Measurements from ENCODE around the gene KIF14. TPM values are rescaled to one million over a fixed set of nuclear protein-coding genes. Genes with fewer than 3 reads are reported as not detected.
A peak's percentile ranks its signal among the peaks of the same experiment; 100 is the strongest.

KIF14 gene
- total RNA-seq, 1 donor from 2014 or later, result 3.8 TPM

GRCh38 chr1:200535605-200536004, 84.9 kb downstream of the KIF14 start:
- TF ChIP-seq CTCF (IDR thresholded peaks at IDR 0.05; ENCODE audit: unreplicated experiment), result no peak
- H3K4me1 Mint-ChIP-seq (ENCODE audit: unreplicated experiment), result no peaks in the 10 kb centered on the region
- H3K27ac Mint-ChIP-seq (ENCODE audit: unreplicated experiment), result no peak overlapping the region
- peaks cover 2% of the 10 kb centered on the region for H3K27me3 Mint-ChIP-seq (ENCODE audit: unreplicated experiment)
- H3K9me3 Mint-ChIP-seq (ENCODE audit: unreplicated experiment), result no peaks in the 10 kb centered on the region
- peak; percentile 13 for DNase-seq (ENCODE audit: low spot score)
- no peak overlapping the region for H3K4me3 Mint-ChIP-seq (ENCODE audit: unreplicated experiment)
- H3K36me3 Mint-ChIP-seq (ENCODE audit: low read depth, unreplicated experiment), result no peaks in the 10 kb centered on the region

GRCh38 chr1:200530623-200531261, 89.8 kb downstream of the KIF14 start:
- H3K36me3 Mint-ChIP-seq (ENCODE audit: low read depth, unreplicated experiment), result no peaks in the 10 kb centered on the region

GRCh38 chr1:200528858-200529606, 91.5 kb downstream of the KIF14 start:
- H3K27me3 Mint-ChIP-seq (ENCODE audit: unreplicated experiment), result no peaks in the 10 kb centered on the region
- H3K9me3 Mint-ChIP-seq (ENCODE audit: unreplicated experiment), result no peaks in the 10 kb centered on the region
- TF ChIP-seq CTCF (IDR thresholded peaks at IDR 0.05; ENCODE audit: unreplicated experiment), result no peak

More at GRCh38 chr1:200530623-200531261, 89.8 kb downstream of the KIF14 start:
- Mint-ChIP-seq H3K27ac (ENCODE audit: unreplicated experiment) (no peak overlapping the region), H3K9me3 (ENCODE audit: unreplicated experiment) (no peaks in the 10 kb centered on the region), H3K27me3 (ENCODE audit: unreplicated experiment) (no peaks in the 10 kb centered on the region), H3K4me1 (ENCODE audit: unreplicated experiment) (no peaks in the 10 kb centered on the region), H3K4me3 (ENCODE audit: unreplicated experiment) (no peak overlapping the region)
- no peak for TF ChIP-seq CTCF (IDR thresholded peaks at IDR 0.05; ENCODE audit: unreplicated experiment)
- no peak for DNase-seq (ENCODE audit: low spot score)

GRCh38 chr1:200527670-200528069, 92.9 kb downstream of the KIF14 start:
- Mint-ChIP-seq H3K4me3 (ENCODE audit: unreplicated experiment) (no peak overlapping the region), H3K27ac (ENCODE audit: unreplicated experiment) (no peak overlapping the region), H3K27me3 (ENCODE audit: unreplicated experiment) (no peaks in the 10 kb centered on the region), H3K4me1 (ENCODE audit: unreplicated experiment) (no peaks in the 10 kb centered on the region), H3K9me3 (ENCODE audit: unreplicated experiment) (no peaks in the 10 kb centered on the region), H3K36me3 (ENCODE audit: low read depth, unreplicated experiment) (no peaks in the 10 kb centered on the region)
- TF ChIP-seq CTCF (IDR thresholded peaks at IDR 0.05; ENCODE audit: unreplicated experiment), result no peak
- no peak for DNase-seq (ENCODE audit: low spot score)

More at GRCh38 chr1:200528858-200529606, 91.5 kb downstream of the KIF14 start:
- DNase-seq (ENCODE audit: low spot score), result no peak
- Mint-ChIP-seq H3K27ac (ENCODE audit: unreplicated experiment) (no peak overlapping the region), H3K4me3 (ENCODE audit: unreplicated experiment) (no peak overlapping the region), H3K4me1 (ENCODE audit: unreplicated experiment) (no peaks in the 10 kb centered on the region), H3K36me3 (ENCODE audit: low read depth, unreplicated experiment) (no peaks in the 10 kb centered on the region)
